ENCODE results near the gene GGT5.

DNA sequence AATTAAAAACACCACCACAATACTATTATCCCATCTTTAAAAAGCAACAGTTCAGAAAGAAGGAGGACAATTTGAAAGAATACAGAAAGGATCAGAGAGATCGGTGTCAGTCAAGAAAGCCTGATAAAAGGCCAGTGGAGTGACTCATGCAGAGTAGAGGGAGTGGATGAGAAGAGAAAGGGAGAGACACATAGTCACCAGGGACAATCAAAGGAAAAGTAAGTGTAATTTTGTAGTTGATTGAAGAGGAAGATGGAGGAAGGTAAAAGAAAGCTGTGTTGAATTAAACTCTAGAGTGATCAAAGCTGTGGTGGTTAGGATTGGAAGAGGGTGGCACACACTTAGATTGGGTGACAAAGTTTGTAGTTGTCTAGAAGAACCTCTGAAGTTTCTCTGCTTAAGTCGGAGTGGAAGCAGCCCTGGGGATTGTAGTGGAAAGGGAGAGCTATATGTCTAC is 39.9 kb upstream of the GGT5 start:
- TF ChIP-seq, protein P1, sequence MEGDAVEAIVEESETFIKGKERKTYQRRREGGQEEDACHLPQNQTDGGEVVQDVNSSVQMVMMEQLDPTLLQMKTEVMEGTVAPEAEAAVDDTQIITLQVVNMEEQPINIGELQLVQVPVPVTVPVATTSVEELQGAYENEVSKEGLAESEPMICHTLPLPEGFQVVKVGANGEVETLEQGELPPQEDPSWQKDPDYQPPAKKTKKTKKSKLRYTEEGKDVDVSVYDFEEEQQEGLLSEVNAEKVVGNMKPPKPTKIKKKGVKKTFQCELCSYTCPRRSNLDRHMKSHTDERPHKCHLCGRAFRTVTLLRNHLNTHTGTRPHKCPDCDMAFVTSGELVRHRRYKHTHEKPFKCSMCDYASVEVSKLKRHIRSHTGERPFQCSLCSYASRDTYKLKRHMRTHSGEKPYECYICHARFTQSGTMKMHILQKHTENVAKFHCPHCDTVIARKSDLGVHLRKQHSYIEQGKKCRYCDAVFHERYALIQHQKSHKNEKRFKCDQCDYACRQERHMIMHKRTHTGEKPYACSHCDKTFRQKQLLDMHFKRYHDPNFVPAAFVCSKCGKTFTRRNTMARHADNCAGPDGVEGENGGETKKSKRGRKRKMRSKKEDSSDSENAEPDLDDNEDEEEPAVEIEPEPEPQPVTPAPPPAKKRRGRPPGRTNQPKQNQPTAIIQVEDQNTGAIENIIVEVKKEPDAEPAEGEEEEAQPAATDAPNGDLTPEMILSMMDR (IDR thresholded peaks at IDR 0.05; ENCODE audit: low read length), result no peak
- no peak for TF ChIP-seq EZH2phosphoT487 (IDR thresholded peaks at IDR 0.05; ENCODE audit: low read length)

Measured in MM.1S (cell line).